Epidermal melanocyte (primary cell): Measurements from ENCODE around the gene TEX11.
"Not testable (repeated sequence)": the region's sequence is repeated elsewhere in the genome, so short reads cannot be mapped to it uniquely, and the experiment has no call there.

Experiments
- DNase-seq: peaks from one replicate; pipeline ENCODE4 v3.0.0; 2011; ENCODE audit warnings: low spot score; ENCODE audit not compliant: insufficient read length

Gene TEX11

DNA sequence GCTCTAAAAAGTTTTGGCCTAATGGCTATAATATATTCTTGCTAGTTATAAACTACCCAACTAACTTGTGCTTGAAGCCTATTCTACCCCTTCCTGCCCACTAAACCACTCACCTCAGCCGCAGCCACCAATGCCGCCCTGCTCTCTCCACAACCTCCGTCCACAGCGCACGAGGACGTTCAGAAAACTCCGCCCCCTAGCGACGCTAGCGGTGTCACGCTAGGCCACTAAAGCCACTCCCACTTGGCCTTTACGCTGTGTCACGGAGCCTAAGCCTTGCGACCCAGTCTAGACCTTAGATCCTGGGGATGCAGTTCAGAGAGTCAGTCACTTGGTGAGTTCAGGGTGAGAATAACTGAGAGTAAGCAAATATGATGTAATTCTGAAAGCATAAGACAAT, at the start of gene TEX11:
Gene TEX11 (minus strand): TSS at position 171 of the 400 bp plus-strand sequence. CDS start 922 bp downstream, outside the sequence.
- no peak for DNase-seq

DNA sequence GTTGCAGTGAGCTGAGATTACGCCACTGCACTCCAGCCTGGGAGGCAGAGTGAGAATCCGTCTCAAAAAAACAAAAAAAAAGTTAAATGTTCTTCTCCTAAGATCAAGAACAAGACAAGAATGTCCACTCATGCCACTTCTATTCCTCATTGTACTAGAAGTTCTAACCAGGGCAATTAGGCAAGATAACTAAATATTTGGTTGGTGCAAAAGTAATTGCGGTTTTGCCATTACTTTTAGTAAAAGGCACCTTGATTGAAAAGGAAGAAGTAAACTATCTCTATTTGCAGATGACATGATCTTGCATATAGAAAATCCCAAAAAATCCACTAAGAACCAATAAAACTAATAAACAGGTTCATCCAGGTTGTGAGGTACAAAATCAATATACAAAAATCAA, 46.4 kb upstream of the TEX11 start:
- DNase-seq: no peak

GRCh38 chrX:70924294-70924911, 15.9 kb upstream of the TEX11 start:
- DNase-seq: no peak

- DNase-seq: no peak
Observed at GRCh38 chrX:70922774-70923473, 14.4 kb upstream of the TEX11 start.

DNA sequence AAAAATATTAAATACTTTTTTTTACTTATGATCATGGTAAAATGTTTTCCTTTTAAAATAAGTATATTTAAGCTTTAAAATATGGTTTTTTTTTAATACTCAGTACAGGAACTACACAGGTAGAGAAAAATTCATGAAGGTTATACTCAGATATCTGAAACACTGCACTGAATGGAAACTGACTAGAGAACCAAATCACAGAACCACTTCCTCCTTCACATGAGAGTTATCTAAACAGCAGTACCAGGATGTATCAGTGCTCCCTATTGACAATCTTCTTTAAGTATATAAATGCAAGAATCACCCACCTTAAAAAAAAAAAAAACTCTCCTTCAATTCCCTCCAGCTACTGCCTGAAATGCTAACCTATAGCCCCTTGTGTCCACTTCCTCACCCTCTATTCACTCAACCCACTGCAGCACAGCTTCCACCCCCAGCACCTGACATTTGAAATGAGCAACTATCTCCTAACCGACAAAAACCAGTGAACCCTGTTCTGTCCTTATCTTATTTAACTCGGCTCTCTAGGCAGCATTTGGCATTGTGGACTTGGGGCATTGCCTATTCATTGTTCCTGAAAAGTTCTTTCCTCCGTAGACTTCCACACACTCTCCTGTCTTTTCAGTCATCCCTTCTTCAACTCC, 13.3 kb upstream of the TEX11 start:
- no peak for DNase-seq

DNA sequence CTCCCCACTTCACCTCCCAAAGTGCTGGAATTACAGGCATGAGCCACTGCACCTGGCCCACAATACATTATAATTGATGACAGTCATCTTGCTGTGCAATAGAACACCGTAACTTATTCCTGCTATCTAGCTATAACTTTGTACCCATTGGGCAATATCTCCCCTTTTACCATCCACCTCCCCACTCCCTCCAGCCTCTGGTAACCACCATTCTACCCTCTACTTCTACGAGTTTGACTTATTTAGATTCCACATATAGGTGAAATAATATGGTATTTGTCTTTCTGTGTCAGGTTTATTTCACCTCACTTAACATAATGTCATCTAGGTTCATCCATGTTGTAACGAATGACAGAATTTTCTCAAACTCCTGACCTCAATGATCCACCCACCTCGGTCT, 8.2 kb upstream of the TEX11 start:
- DNase-seq: no peak

- DNase-seq: no peak
Observed at GRCh38 chrX:70907900-70908299, 611 bp downstream of the TEX11 start.

GRCh38 chrX:70901465-70901864, 7.0 kb downstream of the TEX11 start:
- DNase-seq: no peak

- not testable (repeated sequence) for DNase-seq
Observed at GRCh38 chrX:70890441-70890840, 18.1 kb downstream of the TEX11 start.

- DNase-seq: no peak
Observed at GRCh38 chrX:70878902-70879301, 29.6 kb downstream of the TEX11 start.

- DNase-seq: no peak
Observed at GRCh38 chrX:70852294-70852693, 56.2 kb downstream of the TEX11 start.

DNA sequence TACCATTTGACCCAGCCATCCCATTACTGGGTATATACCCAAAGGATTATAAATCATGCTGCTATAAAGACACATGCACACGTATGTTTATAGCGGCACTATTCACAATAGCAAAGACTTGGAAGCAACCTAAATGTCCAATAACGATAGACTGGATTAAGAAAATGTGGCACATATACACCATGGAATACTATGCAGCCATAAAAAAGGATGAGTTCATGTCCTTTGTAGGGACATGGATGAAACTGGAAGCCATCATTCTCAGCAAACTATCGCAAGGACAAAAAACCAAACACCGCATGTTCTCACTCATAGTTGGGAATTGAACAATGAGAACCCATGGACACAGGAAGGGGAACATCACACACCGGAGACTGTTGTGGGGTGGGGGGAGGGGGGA, 64.4 kb downstream of the TEX11 start:
- DNase-seq: not testable (repeated sequence)

DNA sequence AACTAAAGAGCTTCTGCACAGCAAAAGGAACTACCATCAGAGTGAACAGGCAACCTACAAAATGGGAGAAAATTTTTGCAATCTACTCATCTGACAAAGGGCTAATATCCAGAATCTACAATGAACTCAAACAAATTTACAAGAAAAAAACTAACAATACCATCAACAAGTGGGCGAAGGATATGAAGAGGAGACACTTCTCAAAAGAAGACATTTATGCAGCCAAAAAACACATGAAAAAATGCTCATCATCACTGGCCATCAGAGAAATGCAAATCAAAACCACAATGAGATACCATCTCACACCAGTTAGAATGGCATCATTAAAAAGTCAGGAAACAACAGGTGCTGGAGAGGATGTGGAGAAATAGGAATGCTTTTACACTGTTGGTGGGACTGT, 64.9 kb downstream of the TEX11 start:
- not testable (repeated sequence) for DNase-seq

DNA sequence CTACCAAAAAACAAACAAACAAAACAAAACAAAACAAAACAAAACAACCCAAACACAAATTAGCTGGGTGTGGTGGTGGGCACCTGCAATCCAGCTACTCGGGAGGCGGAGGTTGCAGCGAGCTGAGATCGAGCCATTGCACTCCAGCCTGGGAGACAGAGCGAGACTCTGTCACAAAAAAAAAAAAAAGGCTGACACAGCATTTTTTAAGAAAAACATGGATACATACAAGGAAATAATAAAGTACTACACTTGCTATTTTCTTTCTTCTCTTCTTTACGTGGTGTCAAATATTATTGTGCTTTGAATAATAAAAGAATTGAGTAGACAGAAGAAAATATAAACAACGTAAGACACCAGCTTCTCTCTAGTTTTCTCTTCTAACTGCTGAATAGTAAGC, 73.9 kb downstream of the TEX11 start:
- no peak for DNase-seq

DNA sequence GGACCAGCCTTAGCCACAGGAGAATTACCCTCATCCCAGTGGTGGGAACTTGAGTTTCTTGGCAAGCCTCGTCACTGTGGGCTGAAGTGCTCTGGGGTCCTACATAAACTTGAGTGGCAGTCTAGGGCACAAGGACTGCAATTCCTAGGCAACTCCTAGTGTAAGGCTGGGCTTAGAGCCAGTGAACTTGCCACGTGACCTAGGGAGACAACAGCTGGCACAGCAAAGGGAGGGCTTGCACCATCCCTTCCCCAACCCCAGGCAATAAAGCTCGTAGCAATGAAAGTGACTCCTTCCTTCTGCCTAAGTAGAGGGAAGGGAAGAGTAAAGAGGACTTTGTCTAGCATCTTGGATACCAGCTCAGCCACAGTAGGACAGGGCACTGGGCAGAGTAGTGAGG, 81.8 kb downstream of the TEX11 start:
- no peak for DNase-seq

DNA sequence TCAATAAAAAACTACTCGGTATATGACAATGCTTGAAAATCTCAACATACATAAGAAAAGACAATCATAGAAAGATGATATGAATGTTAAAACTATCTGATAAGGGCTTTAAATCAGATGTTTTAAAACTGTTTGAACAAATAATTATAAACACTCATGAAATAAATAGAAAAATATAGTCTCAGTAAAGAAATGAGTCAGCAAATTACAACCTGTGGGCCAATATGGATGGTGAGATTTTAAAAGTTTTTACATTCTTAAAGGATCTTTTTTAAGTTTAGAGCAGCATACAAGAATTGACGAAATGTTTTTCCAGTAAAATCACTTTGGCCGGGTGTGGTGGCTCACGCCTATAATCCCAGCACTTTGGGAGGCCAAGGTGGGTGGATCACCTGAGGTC, 83.1 kb downstream of the TEX11 start:
- no peak for DNase-seq

- no peak for DNase-seq
Observed at GRCh38 chrX:70808942-70809940, 99.3 kb downstream of the TEX11 start.

DNA sequence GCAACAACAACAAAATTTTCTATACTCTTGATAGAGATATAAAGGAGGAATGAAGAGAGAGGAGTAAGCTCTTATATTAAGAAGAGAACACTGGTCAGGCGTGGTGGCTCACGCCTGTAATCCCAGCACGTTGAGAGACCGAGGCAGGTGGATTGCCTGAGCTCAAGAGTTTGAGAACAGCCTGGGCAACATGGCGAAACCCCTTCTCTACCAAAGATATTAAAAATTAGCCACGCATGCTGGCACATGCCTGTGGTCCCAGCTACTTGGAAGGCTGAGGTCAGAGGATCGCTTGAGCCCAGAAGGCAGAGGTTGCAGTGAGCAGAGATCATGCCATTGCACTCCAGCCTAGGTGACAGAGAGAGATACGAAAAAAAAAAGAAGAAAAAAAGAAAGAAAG, 102.4 kb downstream of the TEX11 start:
- DNase-seq: no peak

- not testable (repeated sequence) for DNase-seq
Observed at GRCh38 chrX:70796742-70797141, 111.8 kb downstream of the TEX11 start.

- no peak for DNase-seq
Observed at GRCh38 chrX:70774223-70774622, 134.3 kb downstream of the TEX11 start.

DNA sequence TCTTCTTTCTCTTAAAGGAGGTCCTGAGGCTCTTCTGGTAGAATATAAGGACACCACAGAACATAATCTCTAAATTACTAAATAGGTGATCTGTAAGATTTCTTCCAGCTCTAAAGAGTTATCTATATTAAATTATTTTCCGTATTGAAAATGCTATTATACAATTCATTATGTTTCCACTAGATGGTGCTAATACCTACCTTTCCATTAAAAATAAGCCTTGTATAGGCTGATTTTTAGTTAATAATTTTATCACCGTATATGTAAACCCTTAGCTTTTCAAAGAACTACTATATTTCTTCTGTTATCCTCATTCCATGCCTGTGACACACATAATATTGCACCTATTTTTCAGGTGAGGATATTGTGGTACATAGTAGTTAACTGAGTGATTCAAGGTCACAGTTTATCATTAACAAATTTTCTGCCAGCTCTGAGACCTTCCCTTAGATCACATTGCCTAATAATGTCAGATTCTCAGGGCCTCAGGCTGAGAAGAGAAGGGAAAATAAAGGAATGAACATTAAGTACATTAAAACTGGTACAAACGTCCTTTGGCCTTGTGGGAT, 138.8 kb downstream of the TEX11 start:
- peak; percentile 19 for DNase-seq
